Glutamatergic neuron (in vitro differentiated cells): ENCODE results near the gene KIF2B. TPM values are rescaled to one million over a fixed set of nuclear protein-coding genes. Genes with fewer than 3 reads are reported as not detected.
"Not testable (repeated sequence)": the region's sequence is repeated elsewhere in the genome, so short reads cannot be mapped to it uniquely, and the experiment has no call there.

ENCODE experiments used
- DNase-seq: peaks from one replicate; pipeline ENCODE4 v3.0.0; 2022
- H3K27ac Mint-ChIP-seq: one replicate; pipeline ENCODE4 v1.8.0; 2020; ENCODE audit warnings: mild to moderate bottlenecking, mixed read lengths, inconsistent platforms; ENCODE audit not compliant: unreplicated experiment
- H3K27me3 Mint-ChIP-seq: one replicate; pipeline ENCODE4 v1.8.0; 2020; ENCODE audit warnings: mild to moderate bottlenecking, moderate library complexity, mixed read lengths, inconsistent platforms; ENCODE audit not compliant: unreplicated experiment
- H3K36me3 Mint-ChIP-seq: one replicate; pipeline ENCODE4 v1.8.0; 2020; ENCODE audit warnings: mild to moderate bottlenecking, mixed read lengths, inconsistent platforms; ENCODE audit not compliant: unreplicated experiment
- H3K4me1 Mint-ChIP-seq: one replicate; pipeline ENCODE4 v1.8.0; 2020; ENCODE audit warnings: mild to moderate bottlenecking, low read depth, mixed read lengths, inconsistent platforms; ENCODE audit not compliant: unreplicated experiment
- H3K4me3 Mint-ChIP-seq: one replicate; pipeline ENCODE4 v1.8.0; 2020; ENCODE audit warnings: mild to moderate bottlenecking, mixed read lengths, inconsistent platforms; ENCODE audit not compliant: unreplicated experiment
- H3K9me3 Mint-ChIP-seq: one replicate; pipeline ENCODE4 v1.8.0; 2020; ENCODE audit warnings: mild to moderate bottlenecking, moderate library complexity, mixed read lengths, inconsistent platforms; ENCODE audit not compliant: unreplicated experiment
- CTCF ChIP-seq: fragments of 200-600 bp; sonication (generic); IDR thresholded peaks from one replicate; pipeline ENCODE4 v1.5.0; 2021; ENCODE audit not compliant: partially characterized antibody, unreplicated experiment
- total RNA-seq: library from RNA; stranded (reverse); fragmentation: NEBNext Ultra II Directional; extraction: Animal tissue kit (Norgen Biotek cat#: 25700); gene quantifications from one replicate; pipeline ENCODE4 v1.2.1, GENCODE V29; 2021; ENCODE audit not compliant: unreplicated experiment

The KIF2B gene
- total RNA-seq, 1 donor from 2014 or later: not detected

DNA sequence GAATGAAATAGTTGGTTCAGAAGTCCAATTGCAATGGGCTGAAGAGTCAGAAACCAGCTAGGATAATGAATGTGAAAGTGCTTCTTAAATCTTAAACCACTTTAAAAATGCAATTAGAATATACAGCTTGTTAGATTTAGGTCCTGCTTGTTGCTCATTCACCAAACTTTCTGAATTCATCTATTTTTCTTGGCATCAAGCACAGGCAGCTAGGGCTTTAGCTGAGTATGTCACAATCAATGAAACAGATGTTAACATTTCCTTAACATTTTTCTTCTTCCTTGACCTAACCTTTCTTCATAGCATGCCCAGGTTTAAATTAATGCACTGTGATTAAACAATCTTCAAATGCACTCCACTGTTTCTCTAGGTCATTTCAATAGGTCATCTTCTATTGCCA, 14.4 kb downstream of the KIF2B start:
- Mint-ChIP-seq H3K36me3 (no peaks in the 10 kb centered on the region), H3K27me3 (no peaks in the 10 kb centered on the region), H3K4me3 (no peak overlapping the region), H3K4me1 (no peaks in the 10 kb centered on the region), H3K9me3 (no peaks in the 10 kb centered on the region), H3K27ac (no peak overlapping the region)
- no peak for DNase-seq
- no peak for TF ChIP-seq CTCF

DNA sequence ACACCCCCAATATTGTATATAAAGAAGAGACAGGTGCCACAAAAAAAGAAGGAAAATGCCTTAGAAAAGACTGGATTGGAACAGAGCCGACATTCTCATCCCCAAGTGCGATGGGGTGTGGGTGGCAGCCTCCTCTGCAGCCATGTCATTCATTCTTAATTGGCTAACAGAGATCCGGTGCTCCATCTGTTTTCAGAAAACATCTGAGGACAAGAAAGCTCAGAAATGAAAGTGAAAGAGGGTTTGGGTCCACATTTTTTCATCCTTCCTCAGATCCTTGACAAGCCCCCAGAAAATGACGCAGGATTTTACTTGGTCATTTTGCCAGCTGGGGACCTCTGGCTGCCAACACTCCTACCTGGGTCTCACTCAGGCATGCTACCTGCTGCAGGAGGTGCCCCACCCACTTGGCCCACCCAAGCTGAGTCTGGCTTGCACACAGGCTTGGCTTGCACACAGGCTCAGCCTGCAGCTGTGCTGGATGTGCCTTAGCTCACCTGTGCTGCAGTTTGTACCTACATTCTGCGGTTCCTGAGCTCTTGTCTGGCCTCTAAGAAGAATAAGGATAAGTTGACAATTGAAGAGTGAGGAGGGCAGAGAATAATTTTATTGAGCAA, 21.9 kb downstream of the KIF2B start:
- no peak for DNase-seq
- no peaks in the 10 kb centered on the region for H3K27me3 Mint-ChIP-seq
- TF ChIP-seq CTCF: no peak
- H3K27ac Mint-ChIP-seq: no peak overlapping the region
- no peaks in the 10 kb centered on the region for H3K9me3 Mint-ChIP-seq
- H3K4me3 Mint-ChIP-seq: no peak overlapping the region
- H3K36me3 Mint-ChIP-seq: no peaks in the 10 kb centered on the region
- H3K4me1 Mint-ChIP-seq: no peaks in the 10 kb centered on the region

GRCh38 chr17:53871128-53871527, 48.4 kb downstream of the KIF2B start:
- H3K27ac Mint-ChIP-seq, H3K36me3 Mint-ChIP-seq, H3K4me1 Mint-ChIP-seq, H3K9me3 Mint-ChIP-seq, DNase-seq, H3K27me3 Mint-ChIP-seq, H3K4me3 Mint-ChIP-seq: not testable (repeated sequence)
